HL-60 (cell line): Measurements from ENCODE around the gene HBG1.

Source experiments
- CTCF ChIP-seq: IDR thresholded peaks from one replicate; pipeline ENCODE4 v1.5.1; 2011; ENCODE audit warnings: low read length, control low read depth, inconsistent platforms; ENCODE audit not compliant: insufficient read depth
- GABPA ChIP-seq: IDR thresholded peaks from 2 replicates; pipeline ENCODE4 v1.6.1; 2012; ENCODE audit warnings: low read depth
- POLR2AphosphoS5 ChIP-seq: IDR thresholded peaks from 2 replicates; pipeline ENCODE4 v1.6.1; 2012; ENCODE audit warnings: low read depth
- REST ChIP-seq: IDR thresholded peaks from 2 replicates; pipeline ENCODE4 v1.6.1; 2012; ENCODE audit warnings: low read depth; ENCODE audit not compliant: insufficient replicate concordance
- SPI1 ChIP-seq: IDR thresholded peaks from 2 replicates; pipeline ENCODE4 v1.6.1; 2012; ENCODE audit warnings: low read depth, mild to moderate bottlenecking, borderline replicate concordance

GRCh38 chr11:5283086-5283485 is 33.4 kb upstream of the HBG1 start:
- no peak for TF ChIP-seq CTCF
- TF ChIP-seq GABPA: no peak
- TF ChIP-seq POLR2AphosphoS5: no peak
- TF ChIP-seq REST: no peak
- no peak for TF ChIP-seq SPI1
